Measurements from ENCODE around the gene IGHMBP2. TPM values are rescaled to one million over a fixed set of nuclear protein-coding genes. Genes with fewer than 3 reads are reported as not detected.
A peak's percentile ranks its signal among the peaks of the same experiment; 100 is the strongest.

The IGHMBP2 gene
- total RNA-seq, 1 experiment from 2014 or later, result 24.0 TPM

DNA sequence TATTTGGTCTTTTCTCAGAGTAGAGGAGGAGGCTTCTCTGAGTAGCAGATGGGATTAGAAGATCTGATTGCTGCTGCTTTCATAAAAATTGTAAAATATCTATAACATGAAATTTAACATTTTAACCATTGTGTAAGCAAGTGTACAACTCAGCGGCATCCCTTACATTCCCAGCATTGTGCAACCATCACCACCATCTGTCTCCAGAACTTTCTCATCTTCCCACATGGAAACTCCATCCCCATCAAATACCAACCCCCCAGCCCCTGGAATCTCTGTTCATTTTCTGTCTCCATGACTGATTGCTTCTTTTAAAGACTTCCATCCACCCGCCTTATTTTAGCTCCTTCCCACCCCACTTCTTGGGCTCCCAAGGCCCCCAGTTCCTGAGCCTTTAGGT is 44.8 kb downstream of the IGHMBP2 start:
- Histone ChIP-seq H2BK20ac (ENCODE audit: low read depth, low read length, poor library complexity, severe bottlenecking) (no peak overlapping the region), H3K14ac (ENCODE audit: insufficient read depth, low read length) (no peak overlapping the region), H4K91ac (ENCODE audit: insufficient read length, low read depth, low read length) (no peak overlapping the region), H3K9ac (ENCODE audit: extremely low read depth, insufficient read length, low read length) (no peak overlapping the region), H4K5ac (ENCODE audit: insufficient read length, low read depth, low read length) (no peak overlapping the region), H3K4me1 (ENCODE audit: insufficient read depth, low read length) (no peaks in the 10 kb centered on the region; the same call in 1 of the 2 replicates), H3K4me2 (ENCODE audit: insufficient read depth, insufficient read length, low read length) (no peak overlapping the region), H3K23me2 (ENCODE audit: insufficient read length, low read depth, low read length, poor library complexity, severe bottlenecking) (no peaks in the 10 kb centered on the region), H4K8ac (replicated peaks; ENCODE audit: insufficient read length, low read depth, low read length) (no peak overlapping the region), H3K27me3 (ENCODE audit: insufficient read depth, low read length) (no peaks in the 10 kb centered on the region), H3K9me3 (ENCODE audit: control insufficient read depth, low read depth, low read length) (no peaks in the 10 kb centered on the region), H2BK15ac (ENCODE audit: low read depth, low read length) (no peak overlapping the region), H3K4ac (ENCODE audit: low read depth, low read length) (no peak overlapping the region), H3T11ph (ENCODE audit: low read length) (no peak overlapping the region), H2BK12ac (ENCODE audit: insufficient read length, low read depth, low read length) (no peak overlapping the region), H2BK5ac (ENCODE audit: insufficient read length, low read length) (no peak overlapping the region), H3K23ac (ENCODE audit: insufficient read length, low read depth, low read length) (no peak overlapping the region), H3K56ac (ENCODE audit: insufficient read length, low read depth, low read length) (no peak overlapping the region), H4K20me1 (ENCODE audit: control insufficient read depth, insufficient read depth, insufficient read length) (no peaks in the 10 kb centered on the region), H3K18ac (ENCODE audit: insufficient read length, low read depth, low read length) (no peak overlapping the region), H2BK120ac (ENCODE audit: low read depth, low read length, poor library complexity, severe bottlenecking) (no peak overlapping the region), H3K79me2 (ENCODE audit: insufficient read depth, low read length) (no peaks in the 10 kb centered on the region), H3K27ac (ENCODE audit: insufficient read length, low read depth, low read length) (no peak overlapping the region), H2AK5ac (ENCODE audit: insufficient read length, low read length) (no peak overlapping the region), H2AFZ (ENCODE audit: low read length) (no peak overlapping the region), H3K79me1 (ENCODE audit: insufficient read depth, low read depth, low read length, poor library complexity, severe bottlenecking) (no peaks in the 10 kb centered on the region)
- TF ChIP-seq, protein P1, sequence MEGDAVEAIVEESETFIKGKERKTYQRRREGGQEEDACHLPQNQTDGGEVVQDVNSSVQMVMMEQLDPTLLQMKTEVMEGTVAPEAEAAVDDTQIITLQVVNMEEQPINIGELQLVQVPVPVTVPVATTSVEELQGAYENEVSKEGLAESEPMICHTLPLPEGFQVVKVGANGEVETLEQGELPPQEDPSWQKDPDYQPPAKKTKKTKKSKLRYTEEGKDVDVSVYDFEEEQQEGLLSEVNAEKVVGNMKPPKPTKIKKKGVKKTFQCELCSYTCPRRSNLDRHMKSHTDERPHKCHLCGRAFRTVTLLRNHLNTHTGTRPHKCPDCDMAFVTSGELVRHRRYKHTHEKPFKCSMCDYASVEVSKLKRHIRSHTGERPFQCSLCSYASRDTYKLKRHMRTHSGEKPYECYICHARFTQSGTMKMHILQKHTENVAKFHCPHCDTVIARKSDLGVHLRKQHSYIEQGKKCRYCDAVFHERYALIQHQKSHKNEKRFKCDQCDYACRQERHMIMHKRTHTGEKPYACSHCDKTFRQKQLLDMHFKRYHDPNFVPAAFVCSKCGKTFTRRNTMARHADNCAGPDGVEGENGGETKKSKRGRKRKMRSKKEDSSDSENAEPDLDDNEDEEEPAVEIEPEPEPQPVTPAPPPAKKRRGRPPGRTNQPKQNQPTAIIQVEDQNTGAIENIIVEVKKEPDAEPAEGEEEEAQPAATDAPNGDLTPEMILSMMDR (conservative IDR thresholded peaks at IDR 0.05), result no peak
- no peak for DNase-seq
- H3K9me3 Mint-ChIP-seq, result no peaks in the 10 kb centered on the region
- no peaks in the 10 kb centered on the region; the same call in 1 of the 2 replicates for H3K27me3 Mint-ChIP-seq (ENCODE audit: low read depth)
- peaks cover 21 to 29% of the 10 kb centered on the region in 2 experiments for H3K4me1 Mint-ChIP-seq
- peak overlapping the region in 1 of 3 experiments; percentile 7; a peak in 1 of 7 replicates for H3K27ac Mint-ChIP-seq
- no peaks in the 10 kb centered on the region for H3K36me3 Mint-ChIP-seq (ENCODE audit: insufficient read depth in 1 of 3, low read depth in 3 of 3)
- H3K4me3 Mint-ChIP-seq, result no peak overlapping the region
- no CpG with 5 or more reads among the region's 2 CpGs for WGBS (ENCODE audit: extremely low coverage, insufficient read length, low lambda C conversion rate)
